IPS-18c (cell line): ENCODE results near the gene POU4F1.
A peak's percentile ranks its signal among the peaks of the same experiment; 100 is the strongest.

ENCODE experiments used
- H3K4me3 ChIP-seq: 2 replicates; pipeline ENCODE4 v1.7.0; 2013; ENCODE audit warnings: low read depth, mild to moderate bottlenecking, low read length, moderate library complexity; ENCODE audit not compliant: insufficient read depth
- H3K9me3 ChIP-seq: one replicate; pipeline ENCODE4 v1.6.1; 2013; ENCODE audit warnings: mild to moderate bottlenecking, low read length, moderate library complexity; ENCODE audit not compliant: control insufficient read depth, insufficient read depth

POU4F1 gene

GRCh38 chr13:78608688-78609463, 5.5 kb upstream of the POU4F1 start:
- Histone ChIP-seq H3K9me3 (no peaks in the 10 kb centered on the region), H3K4me3 (peak overlapping the region; percentile 45)

DNA sequence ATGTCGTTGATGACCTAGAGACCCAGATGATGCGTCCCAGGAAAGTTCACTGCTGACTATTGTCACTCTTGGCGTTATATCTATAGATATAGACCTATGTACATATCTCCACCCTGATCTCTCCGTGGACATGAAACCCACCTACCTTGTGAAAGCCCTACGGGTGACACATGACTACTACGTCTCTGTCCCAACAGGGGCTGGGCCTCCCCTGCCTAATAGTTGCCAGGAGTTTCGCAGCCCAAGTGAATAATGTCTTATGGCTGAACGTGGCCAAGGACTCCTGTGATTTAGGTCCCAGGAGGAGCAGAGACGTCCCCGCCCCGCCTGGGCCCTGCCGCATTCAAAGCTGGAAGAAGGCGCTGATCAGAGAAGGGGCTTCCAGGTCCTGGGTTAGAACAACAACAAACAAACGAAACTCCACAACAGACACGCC, 4.9 kb upstream of the POU4F1 start:
- Histone ChIP-seq H3K4me3 (peak overlapping the region; percentile 42), H3K9me3 (no peaks in the 10 kb centered on the region)

DNA sequence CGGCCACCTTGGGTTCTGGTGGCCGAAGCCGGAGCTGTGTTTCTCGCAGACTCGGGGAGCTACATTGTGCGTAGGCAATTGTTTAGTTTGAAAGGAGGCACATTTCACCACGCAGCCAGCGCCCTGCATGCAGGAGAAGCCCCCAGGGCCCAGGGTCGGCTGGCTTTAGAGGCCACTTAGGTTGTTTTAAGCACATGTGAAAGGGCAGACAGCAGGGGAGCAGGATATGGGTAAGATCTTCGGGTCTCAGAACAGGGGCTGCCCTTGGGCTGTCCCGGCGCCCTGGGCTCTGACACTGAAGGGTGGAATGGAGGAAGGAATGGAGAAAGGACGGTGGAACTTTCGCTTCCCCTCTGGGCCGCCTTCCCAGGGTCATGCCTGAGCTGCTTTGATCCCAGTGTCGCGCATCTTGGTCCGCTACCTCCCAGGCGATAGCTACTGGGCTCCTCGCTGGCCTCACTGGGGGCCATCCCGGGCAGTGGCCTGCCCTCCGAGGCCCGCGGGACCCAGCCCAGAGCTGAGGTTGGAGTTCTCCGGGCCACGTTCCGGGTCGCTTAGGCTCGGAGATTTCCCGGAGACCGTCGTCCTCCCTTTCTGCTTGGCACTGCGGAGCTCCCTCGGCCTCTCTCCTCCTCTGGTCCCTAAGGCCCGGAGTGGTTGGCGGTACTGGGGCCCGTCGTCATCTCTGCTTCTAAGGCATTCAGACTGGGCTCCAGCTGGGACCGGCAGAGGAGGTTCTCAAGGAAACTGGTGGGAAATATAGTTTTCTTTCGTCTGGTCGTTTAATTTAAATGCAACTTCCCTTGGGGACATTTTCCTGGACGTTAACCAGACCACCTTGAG, 4.3 kb upstream of the POU4F1 start:
- Histone ChIP-seq H3K4me3 (peak overlapping the region; percentile 42), H3K9me3 (no peaks in the 10 kb centered on the region)

DNA sequence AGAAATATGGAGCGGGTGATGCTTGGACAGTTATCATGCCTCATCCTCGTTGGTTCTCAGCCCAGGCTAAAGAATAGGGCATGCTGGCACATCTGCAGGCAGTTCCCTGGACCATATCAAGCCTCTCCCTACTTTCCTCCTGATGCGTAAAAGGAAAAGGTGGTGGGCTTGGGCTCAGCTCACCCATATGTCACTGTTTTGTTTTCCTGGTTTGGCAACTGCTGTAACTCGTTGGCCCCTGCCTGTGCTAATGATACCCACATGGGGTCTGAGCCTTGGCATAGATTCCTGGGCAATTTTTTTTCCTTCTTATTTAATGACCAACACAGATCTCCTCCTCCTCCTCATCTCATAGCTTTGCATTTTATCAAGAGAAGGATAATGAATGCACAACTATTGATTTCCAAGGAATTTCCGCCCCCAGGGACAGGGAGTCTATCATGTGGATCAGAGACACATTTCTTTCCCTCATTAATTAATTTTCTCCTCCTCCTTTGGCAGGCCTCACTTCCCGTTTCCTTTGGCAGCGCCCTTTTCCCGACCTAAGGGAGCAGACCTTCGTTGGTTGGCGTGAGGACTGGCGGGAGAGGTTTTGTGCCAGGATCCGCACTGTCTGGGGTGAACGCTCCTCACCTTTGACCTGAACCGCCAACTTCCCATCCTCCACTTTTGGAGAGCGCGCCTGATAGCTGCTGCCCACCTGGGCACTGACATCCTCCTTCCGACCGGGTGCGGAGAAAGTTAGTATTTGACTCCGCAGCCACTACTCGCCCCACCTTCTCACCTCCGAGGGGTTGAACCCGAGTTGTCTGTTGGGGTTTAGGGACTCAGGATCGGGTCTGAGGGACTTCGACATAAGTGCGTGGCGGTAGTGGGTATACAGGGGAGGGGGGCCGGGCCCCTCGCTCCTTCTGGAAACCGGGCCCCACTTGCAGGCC, 3.4 kb upstream of the POU4F1 start:
- Histone ChIP-seq H3K4me3 (peak overlapping the region; percentile 38), H3K9me3 (no peaks in the 10 kb centered on the region)

GRCh38 chr13:78604782-78605611, 1.6 kb upstream of the POU4F1 start:
- Histone ChIP-seq H3K9me3 (no peaks in the 10 kb centered on the region), H3K4me3 (no peak overlapping the region; the same call in 1 of the 2 replicates)

DNA sequence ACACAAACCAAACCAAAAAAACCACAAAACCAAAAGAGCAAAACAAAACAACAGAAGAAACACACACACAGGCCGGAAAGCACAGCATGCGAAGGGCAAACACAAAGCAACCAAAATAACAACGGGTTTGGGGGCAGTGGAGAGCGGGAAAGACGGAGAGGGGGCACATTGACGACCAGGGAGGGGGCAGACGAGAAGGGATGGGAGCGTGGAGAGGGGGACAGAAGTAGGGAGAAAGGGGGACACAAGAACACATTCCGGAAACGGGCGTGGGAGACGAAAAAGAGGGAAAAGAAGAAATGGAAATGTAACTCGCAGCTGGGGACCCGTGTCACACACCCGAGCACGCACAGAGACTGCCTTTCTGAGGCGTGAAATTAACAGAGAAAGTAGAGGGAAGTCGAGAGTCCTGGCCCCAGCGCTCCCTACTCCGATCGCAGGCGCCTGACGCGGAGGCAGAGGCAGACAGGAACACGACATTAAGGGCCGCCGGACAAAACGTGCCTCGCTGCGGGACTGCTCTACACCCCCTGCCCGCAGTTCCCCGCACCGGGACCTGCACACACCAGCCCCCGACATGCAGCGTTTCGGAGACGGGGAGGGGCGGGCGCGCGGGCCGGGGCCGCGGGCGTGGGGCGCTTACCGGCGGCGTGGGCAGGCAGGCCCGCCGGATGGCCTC, 652 bp downstream of the POU4F1 start:
- Histone ChIP-seq H3K9me3 (no peaks in the 10 kb centered on the region), H3K4me3 (peak overlapping the region; percentile 48)

GRCh38 chr13:78601874-78602560, 1.3 kb downstream of the POU4F1 start:
- H3K4me3 ChIP-seq = peak overlapping the region; percentile 48; the same call in 1 of the 2 replicates

GRCh38 chr13:78601124-78601873, 2.1 kb downstream of the POU4F1 start:
- Histone ChIP-seq H3K9me3 (peaks cover 2% of the 10 kb centered on the region), H3K4me3 (peak overlapping the region; percentile 36; the same call in 1 of the 2 replicates)

More at GRCh38 chr13:78601874-78602560, 1.3 kb downstream of the POU4F1 start:
- peaks cover 2% of the 10 kb centered on the region for H3K9me3 ChIP-seq

- H3K4me3 ChIP-seq = no peak overlapping the region
- H3K9me3 ChIP-seq = peaks cover 2% of the 10 kb centered on the region
Measured at GRCh38 chr13:78600280-78600883, 3.0 kb downstream of the POU4F1 start.

GRCh38 chr13:78599645-78600279, 3.6 kb downstream of the POU4F1 start:
- no peak overlapping the region for H3K4me3 ChIP-seq
- H3K9me3 ChIP-seq = peaks cover 2% of the 10 kb centered on the region

GRCh38 chr13:78598966-78599644, 4.2 kb downstream of the POU4F1 start:
- Histone ChIP-seq H3K4me3 (no peak overlapping the region), H3K9me3 (peaks cover 2% of the 10 kb centered on the region)

DNA sequence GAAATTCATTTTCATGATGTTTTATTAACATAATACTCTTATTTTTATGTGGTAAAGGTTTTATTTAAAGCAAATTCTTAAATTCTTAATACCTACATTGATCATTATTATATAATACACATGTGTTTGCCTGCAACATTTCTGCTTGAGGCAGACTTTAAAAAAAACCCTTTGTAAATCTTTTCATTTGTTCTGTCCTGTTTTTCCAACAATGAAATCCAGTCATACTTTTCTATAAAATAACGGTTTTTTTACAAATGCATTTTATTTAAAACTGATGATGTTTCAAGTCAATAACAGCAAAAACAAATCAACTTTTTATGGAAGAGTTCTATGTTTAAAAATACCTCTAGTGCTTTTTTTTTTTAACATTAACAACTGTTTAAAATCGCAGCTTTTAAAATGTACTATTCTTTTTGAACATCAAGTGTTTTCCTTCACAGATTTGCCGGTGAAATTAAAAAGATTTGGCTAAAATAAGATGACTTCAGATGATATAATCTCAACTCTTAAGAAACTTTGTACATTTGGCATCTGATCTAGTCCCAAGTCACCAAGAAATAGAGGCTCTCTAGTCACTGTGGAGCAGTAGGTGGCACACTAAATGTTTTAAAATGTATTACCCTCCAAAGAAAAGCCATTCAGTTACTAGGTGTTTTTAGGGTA, 5.1 kb downstream of the POU4F1 start:
- Histone ChIP-seq H3K4me3 (no peak overlapping the region), H3K9me3 (peaks cover 2% of the 10 kb centered on the region)

DNA sequence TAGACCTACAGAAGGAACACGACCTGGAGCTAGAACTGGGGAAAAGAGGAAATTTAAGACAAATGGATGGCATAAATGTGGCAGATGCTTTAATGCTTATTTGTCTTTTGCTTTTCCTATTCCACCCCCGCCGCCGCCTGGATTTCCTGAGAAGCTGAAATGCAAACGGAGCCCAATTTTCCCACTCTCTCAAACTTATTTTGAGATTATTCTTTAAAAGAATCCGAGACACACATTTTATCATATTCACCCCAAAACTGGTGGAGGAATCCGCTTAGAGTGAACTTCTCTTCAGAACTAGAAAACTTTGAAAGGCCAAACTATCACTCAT, 5.8 kb downstream of the POU4F1 start:
- Histone ChIP-seq H3K4me3 (no peak overlapping the region), H3K9me3 (peaks cover 2% of the 10 kb centered on the region)
